Measurements from ENCODE around the gene ARHGEF28. TPM values are rescaled to one million over a fixed set of nuclear protein-coding genes. Genes with fewer than 3 reads are reported as not detected.

Gene ARHGEF28
- total and polyA plus RNA-seq, 8 donors: 14.9 to 36.2 (median 24.6) TPM

GRCh38 chr5:73615085-73615484, 10.9 kb upstream of the ARHGEF28 start:
- TF ChIP-seq CTCF (IDR thresholded peaks at IDR 0.05): no peak
- H3K27ac ChIP-seq: no peak overlapping the region
- WGBS, 2 donors: 91 to 94% methylated on average over 2 of the region's 2 CpGs
- DNase-seq (no peak), FAIRE-seq (no peak), ATAC-seq (no peak)
- no peaks in the 10 kb centered on the region for H3K9me3 ChIP-seq
- intact Hi-C loops (cut with DNase I): no loop called here
- H3K36me3 ChIP-seq: no peaks in the 10 kb centered on the region
- H3K4me3 ChIP-seq: no peak overlapping the region
- no peaks in the 10 kb centered on the region for H3K27me3 ChIP-seq
- peaks cover 0 to 15% (median 5%) of the 10 kb centered on the region in 3 donors for H3K4me1 ChIP-seq

GRCh38 chr5:73615947-73616346, 10.0 kb upstream of the ARHGEF28 start:
- ATAC-seq: no peak
- WGBS, 2 donors: 81 to 92% methylated on average over 4 of the region's 4 CpGs
- intact Hi-C loops (cut with DNase I): no loop called here

DNA sequence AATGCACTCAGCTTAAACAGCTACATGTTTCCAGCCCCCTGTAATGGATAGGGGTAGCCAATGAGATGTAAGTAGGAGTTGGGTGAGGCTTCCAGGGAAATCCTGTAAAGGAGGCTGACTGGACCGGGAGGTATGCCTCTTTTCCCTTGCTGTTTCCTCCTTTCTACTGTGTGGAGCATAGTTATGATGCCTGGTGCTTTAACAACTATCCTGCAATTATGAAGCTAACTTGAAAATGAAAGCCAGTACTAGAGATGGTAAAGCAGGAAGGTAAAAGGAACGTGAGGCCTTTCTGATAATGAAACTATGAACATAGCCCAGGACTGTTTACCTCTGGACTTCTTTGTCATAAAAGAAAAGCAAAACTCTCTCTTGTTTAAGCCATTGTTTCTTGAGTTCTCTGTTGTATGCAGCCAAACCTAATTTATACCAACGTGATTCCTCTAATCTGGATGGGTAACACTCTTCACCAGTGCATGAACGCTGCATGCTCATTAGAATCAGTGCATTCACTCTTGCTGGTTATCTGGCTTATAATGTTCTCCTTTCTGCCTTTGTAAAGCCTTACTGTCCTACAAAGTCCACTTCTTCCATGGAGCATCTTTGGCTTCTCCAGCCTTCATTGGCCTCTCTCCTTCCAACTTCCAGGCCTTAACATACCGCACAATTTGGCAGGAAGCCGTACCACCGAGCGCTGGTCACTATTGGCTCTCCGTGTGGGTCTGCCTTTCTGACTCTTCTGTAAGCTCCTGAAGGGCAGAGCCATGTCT, 8.3 kb upstream of the ARHGEF28 start:
- intact Hi-C loops (cut with DNase I): no loop called here
- H3K27me3 ChIP-seq: no peaks in the 10 kb centered on the region
- H3K9me3 ChIP-seq: no peaks in the 10 kb centered on the region
- 71 to 78% methylated on average over 9 of the region's 9 CpGs for WGBS, 2 donors
- no peak overlapping the region for H3K27ac ChIP-seq
- no peaks in the 10 kb centered on the region for H3K36me3 ChIP-seq
- TF ChIP-seq CTCF (IDR thresholded peaks at IDR 0.05): no peak
- ATAC-seq (peak in 3 of 4 donors; percentile 22 to 36 (median 24)), FAIRE-seq (no peak), DNase-seq (no peak)
- H3K4me1 ChIP-seq: peaks cover 0 to 15% (median 5%) of the 10 kb centered on the region in 3 donors
- no peak overlapping the region for H3K4me3 ChIP-seq

More at GRCh38 chr5:73615947-73616346, 10.0 kb upstream of the ARHGEF28 start:
- no peak for DNase-seq
- no peak overlapping the region for H3K27ac ChIP-seq
- FAIRE-seq: no peak
- H3K36me3 ChIP-seq: no peaks in the 10 kb centered on the region
- peaks cover 0 to 15% (median 5%) of the 10 kb centered on the region in 3 donors for H3K4me1 ChIP-seq
- TF ChIP-seq CTCF (IDR thresholded peaks at IDR 0.05): no peak
- no peaks in the 10 kb centered on the region for H3K9me3 ChIP-seq
- H3K4me3 ChIP-seq: no peak overlapping the region
- no peaks in the 10 kb centered on the region for H3K27me3 ChIP-seq

GRCh38 chr5:73619606-73620333, 6.2 kb upstream of the ARHGEF28 start:
- Histone ChIP-seq H3K4me1 (peaks cover 8 to 17% (median 14%) of the 10 kb centered on the region in 3 donors), H3K27me3 (no peaks in the 10 kb centered on the region), H3K36me3 (no peaks in the 10 kb centered on the region), H3K4me3 (no peak overlapping the region), H3K9me3 (no peaks in the 10 kb centered on the region), H3K27ac (no peak overlapping the region)
- no peak for FAIRE-seq
- DNase-seq: no peak
- TF ChIP-seq CTCF (IDR thresholded peaks at IDR 0.05): no peak
- no peak for ATAC-seq
- 55 to 65% methylated on average over 4 of the region's 4 CpGs for WGBS, 2 donors
- intact Hi-C loops (cut with DNase I): loop anchor here in 1 of 3 donors (10.0 kb wide), 1 partner anchor 55 kb away; no protein-coding TSS in a partner anchor

Data from pancreas (tissue), 10 donors.